Erythroblast (primary cell): ENCODE measurements around the gene OR2A25.

Experiments
- GATA1 ChIP-seq: IDR thresholded peaks from 2 replicates; pipeline ENCODE4 v1.6.1; 2011; ENCODE audit warnings: low read depth, mild to moderate bottlenecking, control low read depth, low read length, moderate library complexity
- POLR2A ChIP-seq: IDR thresholded peaks from 2 replicates; pipeline ENCODE4 v1.6.1; 2011; ENCODE audit warnings: mild to moderate bottlenecking, low read length

GRCh38 chr7:144110272-144110671 is 40.7 kb downstream of the OR2A25 start:
- TF ChIP-seq POLR2A (no peak), GATA1 (no peak)
